ENCODE data around the gene DHX9. TPM values are rescaled to one million over a fixed set of nuclear protein-coding genes. Genes with fewer than 3 reads are reported as not detected.

Gene DHX9
- total RNA-seq, 1 experiment from 2014 or later = 336 TPM

GRCh38 chr1:182829285-182829932, 9.7 kb upstream of the DHX9 start:
- H2BK120ac ChIP-seq (ENCODE audit: low read depth, low read length, poor library complexity, severe bottlenecking) = no peak overlapping the region
- no peaks in the 10 kb centered on the region for H3K4me1 ChIP-seq (ENCODE audit: insufficient read depth, low read length)
- no peak overlapping the region for H4K5ac ChIP-seq (ENCODE audit: insufficient read length, low read depth, low read length)
- no peak for TF ChIP-seq CTCF (conservative IDR thresholded peaks at IDR 0.05)
- H3K23me2 ChIP-seq (ENCODE audit: insufficient read length, low read depth, low read length, poor library complexity, severe bottlenecking) = no peaks in the 10 kb centered on the region
- no CpG with 5 or more reads among the region's 5 CpGs for WGBS (ENCODE audit: extremely low coverage, insufficient read length, low lambda C conversion rate)
- H2AFZ ChIP-seq (ENCODE audit: low read length) = no peak overlapping the region
- no peak overlapping the region for H3K14ac ChIP-seq (ENCODE audit: insufficient read depth, low read length)
- H3K27ac Mint-ChIP-seq = no peak overlapping the region
- no peak overlapping the region for H3K18ac ChIP-seq (ENCODE audit: insufficient read length, low read depth, low read length)
- no peaks in the 10 kb centered on the region for H3K36me3 Mint-ChIP-seq (ENCODE audit: insufficient read depth in 1 of 3, low read depth in 3 of 3)
- no peak overlapping the region for H4K8ac ChIP-seq (replicated peaks; ENCODE audit: insufficient read length, low read depth, low read length)
- H4K91ac ChIP-seq (ENCODE audit: insufficient read length, low read depth, low read length) = no peak overlapping the region
- H3T11ph ChIP-seq (ENCODE audit: low read length) = no peak overlapping the region
- no peak overlapping the region for H2AK5ac ChIP-seq (ENCODE audit: insufficient read length, low read length)
- no peak overlapping the region for H3K4ac ChIP-seq (ENCODE audit: low read depth, low read length)
- no peaks in the 10 kb centered on the region for H3K79me2 ChIP-seq (ENCODE audit: insufficient read depth, low read length)
- no peak overlapping the region for H3K9ac ChIP-seq (ENCODE audit: extremely low read depth, insufficient read length, low read length)
- H3K27ac ChIP-seq (ENCODE audit: insufficient read length, low read depth, low read length) = no peak overlapping the region
- H3K27me3 ChIP-seq (ENCODE audit: insufficient read depth, low read length) = no peaks in the 10 kb centered on the region
- no peaks in the 10 kb centered on the region for H3K79me1 ChIP-seq (ENCODE audit: insufficient read depth, low read depth, low read length, poor library complexity, severe bottlenecking)
- H3K4me3 Mint-ChIP-seq = no peak overlapping the region
- no peak overlapping the region for H2BK5ac ChIP-seq (ENCODE audit: insufficient read length, low read length)
- no peaks in the 10 kb centered on the region for H3K9me3 ChIP-seq (ENCODE audit: control insufficient read depth, low read depth, low read length)
- no peak overlapping the region for H3K56ac ChIP-seq (ENCODE audit: insufficient read length, low read depth, low read length)
- no peaks in the 10 kb centered on the region for H3K9me3 Mint-ChIP-seq
- no peak for DNase-seq
- H2BK20ac ChIP-seq (ENCODE audit: low read depth, low read length, poor library complexity, severe bottlenecking) = no peak overlapping the region
- peaks cover 3% of the 10 kb centered on the region; the same call in 1 of the 2 replicates for H3K27me3 Mint-ChIP-seq (ENCODE audit: low read depth)
- H3K4me1 Mint-ChIP-seq = no peaks in the 10 kb centered on the region
- no peaks in the 10 kb centered on the region for H4K20me1 ChIP-seq (ENCODE audit: control insufficient read depth, insufficient read depth, insufficient read length)
- H2BK12ac ChIP-seq (ENCODE audit: insufficient read length, low read depth, low read length) = no peak overlapping the region
- H3K23ac ChIP-seq (ENCODE audit: insufficient read length, low read depth, low read length) = no peak overlapping the region
- no peak overlapping the region for H3K4me2 ChIP-seq (ENCODE audit: insufficient read depth, insufficient read length, low read length)
- no peak overlapping the region for H2BK15ac ChIP-seq (ENCODE audit: low read depth, low read length)
